Prostate gland (tissue), 2 donors: ENCODE data around the gene RASL10A. TPM values are rescaled to one million over a fixed set of nuclear protein-coding genes. Genes with fewer than 3 reads are reported as not detected.
"Not testable (repeated sequence)": the region's sequence is repeated elsewhere in the genome, so short reads cannot be mapped to it uniquely, and the experiment has no call there.

Experiments
- DNase-seq: peaks from one replicate; pipeline ENCODE4 v3.0.0-alpha.2; 2019; ENCODE audit warnings: low spot score
- H3K27ac ChIP-seq, 2 donors: fragments of 200-600 bp; sonication (generic); 2 replicates each; pipeline ENCODE4 v1.5.1; 2017 to 2019
- H3K27me3 ChIP-seq: fragments of 200-600 bp; sonication (generic); replicated peaks from 2 replicates; pipeline ENCODE4 v1.5.1; 2019; ENCODE audit not compliant: insufficient read depth
- H3K36me3 ChIP-seq, 2 donors: fragments of 200-600 bp; sonication (generic); 1 replicate in 1 of 2; 2 replicates in 1 of 2; pipeline versions ENCODE4 v1.5.1 to v1.8.1; 2017 to 2019
- H3K4me1 ChIP-seq: fragments of 200-600 bp; sonication (generic); replicated peaks from 2 replicates; pipeline ENCODE4 v1.5.1; 2019
- H3K4me3 ChIP-seq, 2 donors: fragments of 200-600 bp; sonication (generic); 2 replicates each; pipeline ENCODE4 v1.5.1; 2017 to 2019
- H3K9me3 ChIP-seq: fragments of 200-600 bp; sonication (generic); 2 replicates; pipeline ENCODE4 v1.5.1; 2017
- CTCF ChIP-seq, 4 experiments: fragments of 200-600 bp in 2 of 4; fragments of 450-650 bp in 2 of 4; sonication (generic) in 2 of 4; IDR thresholded peaks; 1 replicate in 3 of 4; 2 replicates in 1 of 4; pipeline ENCODE4 v1.5.1; 2016 to 2019; ENCODE audit warnings: antibody characterized with exemption in 4 of 4, mild to moderate bottlenecking in 2 of 4, moderate library complexity in 2 of 4
- POLR2A ChIP-seq: fragments of 450-650 bp; IDR thresholded peaks from one replicate; pipeline ENCODE4 v1.6.1; 2016; ENCODE audit warnings: antibody characterized with exemption, mild to moderate bottlenecking
- POLR2AphosphoS5 ChIP-seq: sonication (generic); formaldehyde crosslinking; IDR thresholded peaks from one replicate; pipeline ENCODE4 v1.6.1; 2017; ENCODE audit warnings: antibody characterized with exemption
- whole genome bisulfite sequencing: methylation state at CpG from one replicate; pipeline ENCODE4 v1.1.5; 2018; 5-methylcytosine and 5-hydroxymethylcytosine counted together
- intact Hi-C: fragments of 100-400 bp; cut with DNase I; formaldehyde crosslinking; loops from one replicate; pipeline ENCODE4 v1.14.2; 2022
- total RNA-seq, 2 donors: library from RNA; depleted of rRNA; stranded (reverse); fragments of >200 nt; gene quantifications; one replicate each; pipeline ENCODE4 v1.1.0, GENCODE V29; 2016

RASL10A gene
- total RNA-seq, result 10 to 100 TPM in 1 of 2 donors, 1 to 10 TPM in 1; 9.2 to 15.1 TPM

GRCh38 chr22:29315286-29316140 is at the start of gene RASL10A:
Gene RASL10A (minus strand): TSS chr22:29315697. CDS start chr22:29315246, 451 bp downstream.
- no peak within 1 kb of the TSS for H3K27ac ChIP-seq
- intact Hi-C loops, result no loop called here
- TF ChIP-seq POLR2AphosphoS5 (no peak), POLR2A (no peak), CTCF (IDR thresholded peaks at IDR 0.05) (no peak)
- H3K9me3 ChIP-seq, result no peaks in the 10 kb centered on the region
- H3K4me1 ChIP-seq, result peaks cover 19% of the 10 kb centered on the region
- H3K36me3 ChIP-seq, result no peaks in the 10 kb centered on the region
- DNase-seq, result no peak
- no peaks in the 10 kb centered on the region for H3K27me3 ChIP-seq
- 6% methylated on average over 100 of the region's 103 CpGs for WGBS
- H3K4me3 ChIP-seq, result peak within 1 kb of the TSS; percentile 18 to 35

DNA sequence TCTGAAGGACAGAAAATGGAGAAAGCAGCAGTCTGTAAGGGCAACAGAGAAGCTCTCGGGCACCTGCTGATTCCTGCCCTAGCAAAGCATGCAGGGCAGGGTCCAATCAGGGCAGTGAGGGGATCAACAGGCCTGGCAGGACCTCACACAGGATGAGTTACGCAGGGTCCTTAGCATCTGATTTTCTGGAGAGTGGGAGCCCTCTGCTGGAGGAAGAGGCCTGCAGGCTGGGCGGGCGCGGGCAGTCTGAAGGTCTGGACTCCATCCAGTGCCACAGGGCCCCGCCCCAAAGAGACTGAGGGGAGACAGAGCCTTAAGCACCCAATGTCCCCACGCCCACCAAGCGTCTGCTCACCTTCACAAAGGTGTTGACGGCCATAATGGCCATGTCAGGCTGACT is 44.0 kb upstream of the RASL10A start:
- Histone ChIP-seq H3K27ac (peak overlapping the region; percentile 37 to 66), H3K4me1 (peaks cover 10% of the 10 kb centered on the region), H3K4me3 (no peak overlapping the region), H3K36me3 (peaks cover 2 to 5% of the 10 kb centered on the region in 2 donors), H3K27me3 (no peaks in the 10 kb centered on the region), H3K9me3 (no peaks in the 10 kb centered on the region)
- peak; percentile 50 for TF ChIP-seq POLR2AphosphoS5
- no peak for TF ChIP-seq POLR2A
- TF ChIP-seq CTCF (IDR thresholded peaks at IDR 0.05), result peak; percentile 43 to 79 (median 66)
- 37% methylated on average over 9 of the region's 9 CpGs for WGBS
- intact Hi-C loops, result loop anchor here (2.0 kb wide), 1 partner anchor 53 kb away; the partner anchor contains the start of gene GAS2L1
- DNase-seq, result peak; percentile 64

GRCh38 chr22:29357193-29357890 is 41.8 kb upstream of the RASL10A start:
- peaks cover 10% of the 10 kb centered on the region for H3K4me1 ChIP-seq
- H3K27me3 ChIP-seq, H3K27ac ChIP-seq, DNase-seq, H3K9me3 ChIP-seq, H3K4me3 ChIP-seq, intact Hi-C loops: not testable (repeated sequence)
- WGBS, result 95% methylated on average over 12 of the region's 12 CpGs
- peaks cover 14 to 15% of the 10 kb centered on the region in 2 donors for H3K36me3 ChIP-seq

DNA sequence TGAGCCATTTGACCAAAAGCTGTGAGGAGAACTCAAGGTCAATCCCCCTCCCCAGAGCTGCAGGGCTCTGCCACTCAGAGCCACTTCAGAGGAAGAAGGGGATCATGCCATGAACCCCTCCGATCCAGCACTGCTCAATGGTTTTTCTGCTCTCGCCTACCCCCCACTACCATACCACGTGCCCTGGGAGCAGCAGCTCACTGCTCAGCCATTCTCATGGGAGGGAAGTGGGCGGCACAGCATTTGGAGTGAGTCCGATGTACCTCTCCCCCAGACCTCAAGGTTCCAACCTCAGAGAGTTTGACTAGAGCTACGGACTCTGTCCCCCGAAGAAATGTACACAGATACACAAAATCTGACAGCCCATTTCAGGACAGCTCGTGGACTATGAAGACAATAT is 38.4 kb upstream of the RASL10A start:
- no peaks in the 10 kb centered on the region for H3K27me3 ChIP-seq
- H3K9me3 ChIP-seq, result no peaks in the 10 kb centered on the region
- intact Hi-C loops, result no loop called here
- H3K36me3 ChIP-seq, result peaks cover 18 to 29% of the 10 kb centered on the region in 2 donors
- no peaks in the 10 kb centered on the region for H3K4me1 ChIP-seq
- H3K27ac ChIP-seq, result no peak overlapping the region
- WGBS, result 95% methylated on average over 8 of the region's 8 CpGs
- TF ChIP-seq CTCF (IDR thresholded peaks at IDR 0.05) (no peak), POLR2A (no peak), POLR2AphosphoS5 (no peak)
- no peak for DNase-seq
- H3K4me3 ChIP-seq, result no peak overlapping the region

- no peak overlapping the region for H3K4me3 ChIP-seq
- DNase-seq, result no peak
- peaks cover 13 to 30% of the 10 kb centered on the region in 2 donors for H3K36me3 ChIP-seq
- H3K4me1 ChIP-seq, result no peaks in the 10 kb centered on the region
- TF ChIP-seq POLR2A (no peak), CTCF (IDR thresholded peaks at IDR 0.05) (no peak), POLR2AphosphoS5 (no peak)
- no peak overlapping the region for H3K27ac ChIP-seq
- H3K9me3 ChIP-seq, result no peaks in the 10 kb centered on the region
- WGBS, result 91% methylated on average over 11 of the region's 11 CpGs
- intact Hi-C loops, result no loop called here
- H3K27me3 ChIP-seq, result no peaks in the 10 kb centered on the region
Measured at GRCh38 chr22:29353286-29353685, 37.8 kb upstream of the RASL10A start.
